ENCODE data around the gene RAP2A.

DNA sequence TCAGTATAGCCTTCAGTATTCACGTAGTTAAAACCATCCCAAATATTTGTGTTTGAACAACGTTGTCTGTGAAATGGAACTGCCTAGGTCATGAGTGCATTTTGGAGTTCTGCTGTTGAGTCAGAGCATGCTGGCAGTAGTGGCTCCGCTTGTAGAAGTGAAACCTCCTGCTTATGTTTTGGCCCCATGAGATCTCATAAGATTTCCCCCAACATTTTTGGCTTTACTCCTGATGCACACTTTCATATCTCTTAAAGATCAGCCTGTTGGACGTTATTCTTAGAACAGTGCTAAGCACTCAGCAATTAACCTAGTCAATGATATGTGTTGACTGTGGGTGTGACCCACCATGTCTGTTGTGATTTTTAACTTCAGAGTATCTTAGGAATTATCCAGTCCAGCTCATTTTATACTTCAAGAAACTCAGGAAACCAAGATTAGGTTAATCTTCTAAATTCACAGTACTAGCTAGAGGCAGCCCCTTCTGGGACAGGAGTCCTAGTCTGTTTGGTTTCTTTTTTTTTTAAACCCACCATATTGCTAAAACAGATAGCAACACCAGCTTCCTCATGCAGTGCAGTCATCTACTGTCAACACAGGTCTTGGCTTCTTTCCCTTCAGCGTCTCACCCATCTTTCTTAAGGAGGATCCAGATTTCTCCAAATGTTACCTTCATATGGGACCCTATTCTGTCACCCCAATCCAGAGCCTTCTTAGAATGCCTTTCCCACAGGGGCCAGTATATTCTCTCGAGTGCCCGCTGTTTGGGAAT lies 26.2 kb downstream of the RAP2A start:
- TF ChIP-seq, protein P1, sequence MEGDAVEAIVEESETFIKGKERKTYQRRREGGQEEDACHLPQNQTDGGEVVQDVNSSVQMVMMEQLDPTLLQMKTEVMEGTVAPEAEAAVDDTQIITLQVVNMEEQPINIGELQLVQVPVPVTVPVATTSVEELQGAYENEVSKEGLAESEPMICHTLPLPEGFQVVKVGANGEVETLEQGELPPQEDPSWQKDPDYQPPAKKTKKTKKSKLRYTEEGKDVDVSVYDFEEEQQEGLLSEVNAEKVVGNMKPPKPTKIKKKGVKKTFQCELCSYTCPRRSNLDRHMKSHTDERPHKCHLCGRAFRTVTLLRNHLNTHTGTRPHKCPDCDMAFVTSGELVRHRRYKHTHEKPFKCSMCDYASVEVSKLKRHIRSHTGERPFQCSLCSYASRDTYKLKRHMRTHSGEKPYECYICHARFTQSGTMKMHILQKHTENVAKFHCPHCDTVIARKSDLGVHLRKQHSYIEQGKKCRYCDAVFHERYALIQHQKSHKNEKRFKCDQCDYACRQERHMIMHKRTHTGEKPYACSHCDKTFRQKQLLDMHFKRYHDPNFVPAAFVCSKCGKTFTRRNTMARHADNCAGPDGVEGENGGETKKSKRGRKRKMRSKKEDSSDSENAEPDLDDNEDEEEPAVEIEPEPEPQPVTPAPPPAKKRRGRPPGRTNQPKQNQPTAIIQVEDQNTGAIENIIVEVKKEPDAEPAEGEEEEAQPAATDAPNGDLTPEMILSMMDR (conservative IDR thresholded peaks at IDR 0.05; ENCODE audit: low read length) = no peak
- TF ChIP-seq EZH2phosphoT487 (IDR thresholded peaks at IDR 0.05; ENCODE audit: borderline replicate concordance) = no peak
